Bone marrow (tissue), 2 donors: ENCODE measurements around the gene MCTS1.
A peak's percentile ranks its signal among the peaks of the same experiment; 100 is the strongest.
"Not testable (repeated sequence)": the region's sequence is repeated elsewhere in the genome, so short reads cannot be mapped to it uniquely, and the experiment has no call there.

Experiments
- DNase-seq, 2 donors: peaks; one replicate each; lab custom pipeline; 2025; lab: John Stamatoyannopoulos, UW

MCTS1 gene, protein sequence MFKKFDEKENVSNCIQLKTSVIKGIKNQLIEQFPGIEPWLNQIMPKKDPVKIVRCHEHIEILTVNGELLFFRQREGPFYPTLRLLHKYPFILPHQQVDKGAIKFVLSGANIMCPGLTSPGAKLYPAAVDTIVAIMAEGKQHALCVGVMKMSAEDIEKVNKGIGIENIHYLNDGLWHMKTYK

DNA sequence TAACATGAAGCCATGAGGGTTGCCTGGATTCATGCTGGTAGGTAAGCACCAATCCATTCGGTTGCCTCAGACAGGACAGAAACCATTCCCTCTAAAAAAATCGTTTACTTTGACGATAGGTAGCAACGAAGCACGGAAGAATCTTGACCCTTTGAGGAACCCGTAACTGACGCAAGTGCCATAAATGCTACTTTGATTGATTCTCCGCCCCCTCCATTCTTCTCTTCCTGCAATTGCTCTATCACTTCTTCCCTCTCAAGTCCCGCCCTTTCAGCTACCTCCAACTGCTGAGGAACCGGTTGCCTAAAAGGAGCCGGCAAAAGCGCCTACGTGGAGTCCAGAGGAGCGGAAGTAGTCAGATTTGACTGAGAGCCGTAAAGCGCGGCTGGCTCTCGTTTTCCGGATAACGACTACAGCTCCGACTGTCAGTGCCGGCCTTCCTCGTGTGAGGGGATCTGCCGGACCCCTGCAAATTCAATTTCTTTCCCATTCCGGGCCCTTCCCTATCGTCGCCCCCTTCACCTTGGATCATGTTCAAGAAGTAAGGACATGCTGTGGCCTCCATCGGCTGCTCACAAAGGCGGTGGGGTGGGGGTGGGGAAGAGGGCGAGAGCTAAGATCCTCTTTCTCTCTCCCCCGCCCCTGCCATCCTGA lies at the start of gene MCTS1:
MCTS1 (plus strand) TSS at position 395 of the 654 bp plus-strand sequence; CDS start at position 531, 136 bp downstream.
- peak; percentile 31 to 80 for DNase-seq

DNA sequence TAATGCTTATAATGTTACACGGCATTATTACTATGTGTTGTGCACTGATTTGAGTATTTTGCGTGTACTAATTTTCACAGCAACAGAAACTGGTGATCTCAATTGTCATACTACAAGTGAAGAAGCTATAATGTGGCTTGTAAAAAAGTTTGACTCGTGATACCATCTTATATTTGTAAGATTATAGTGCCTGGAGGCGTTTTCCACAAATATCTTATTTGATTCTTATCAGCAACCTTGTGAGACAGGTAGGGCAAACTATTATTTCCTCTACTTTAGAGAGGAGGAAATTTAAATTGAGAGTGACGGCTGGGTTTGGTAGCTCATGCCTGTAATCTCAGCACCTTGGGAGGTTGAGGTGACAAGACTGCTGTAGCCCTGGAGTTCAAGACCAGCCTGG lies 47.6 kb upstream of the MCTS1 start:
- no peak for DNase-seq

DNA sequence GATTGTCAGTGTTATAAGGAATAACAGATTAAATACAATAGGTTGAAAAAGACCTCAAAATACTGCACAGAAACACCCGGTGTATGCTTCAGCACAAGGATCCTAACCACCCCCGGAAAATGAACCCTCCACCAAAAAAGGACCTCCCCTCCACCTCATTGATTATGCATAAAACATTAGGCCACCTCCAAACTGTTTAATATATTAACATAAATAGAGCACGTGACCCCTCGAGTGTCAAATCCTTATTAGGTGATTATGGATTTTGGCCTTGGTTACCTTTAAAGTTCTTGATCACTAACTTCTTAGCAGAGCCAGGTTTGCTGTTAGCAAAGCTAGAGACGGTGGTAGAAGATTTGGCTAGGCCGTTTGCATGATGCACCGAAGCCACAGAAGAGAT lies 44.1 kb upstream of the MCTS1 start:
- DNase-seq, result no peak

DNA sequence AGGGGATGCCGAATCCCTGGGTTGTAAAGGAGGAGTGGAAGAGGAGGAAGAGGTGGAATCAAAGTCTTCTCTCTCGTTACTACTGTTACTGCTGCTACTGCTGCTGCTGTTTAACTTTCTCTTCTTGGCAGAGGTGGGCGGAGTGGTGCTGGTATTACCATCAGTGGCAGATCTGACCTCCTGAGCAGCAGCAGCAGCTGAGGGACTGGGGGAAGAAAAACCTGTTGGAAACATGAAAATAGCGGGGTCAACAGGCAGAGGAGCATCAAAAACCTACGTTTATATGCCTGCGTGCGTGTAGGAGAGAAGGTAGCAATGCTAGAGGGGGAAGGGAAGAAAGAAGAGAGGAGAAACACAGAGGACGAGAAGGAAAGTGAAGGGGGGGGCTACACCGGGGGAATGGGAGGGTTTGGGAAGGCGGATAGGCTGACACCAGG lies 43.5 kb upstream of the MCTS1 start:
- peak in 1 of 2 donors; percentile 19 for DNase-seq

DNA sequence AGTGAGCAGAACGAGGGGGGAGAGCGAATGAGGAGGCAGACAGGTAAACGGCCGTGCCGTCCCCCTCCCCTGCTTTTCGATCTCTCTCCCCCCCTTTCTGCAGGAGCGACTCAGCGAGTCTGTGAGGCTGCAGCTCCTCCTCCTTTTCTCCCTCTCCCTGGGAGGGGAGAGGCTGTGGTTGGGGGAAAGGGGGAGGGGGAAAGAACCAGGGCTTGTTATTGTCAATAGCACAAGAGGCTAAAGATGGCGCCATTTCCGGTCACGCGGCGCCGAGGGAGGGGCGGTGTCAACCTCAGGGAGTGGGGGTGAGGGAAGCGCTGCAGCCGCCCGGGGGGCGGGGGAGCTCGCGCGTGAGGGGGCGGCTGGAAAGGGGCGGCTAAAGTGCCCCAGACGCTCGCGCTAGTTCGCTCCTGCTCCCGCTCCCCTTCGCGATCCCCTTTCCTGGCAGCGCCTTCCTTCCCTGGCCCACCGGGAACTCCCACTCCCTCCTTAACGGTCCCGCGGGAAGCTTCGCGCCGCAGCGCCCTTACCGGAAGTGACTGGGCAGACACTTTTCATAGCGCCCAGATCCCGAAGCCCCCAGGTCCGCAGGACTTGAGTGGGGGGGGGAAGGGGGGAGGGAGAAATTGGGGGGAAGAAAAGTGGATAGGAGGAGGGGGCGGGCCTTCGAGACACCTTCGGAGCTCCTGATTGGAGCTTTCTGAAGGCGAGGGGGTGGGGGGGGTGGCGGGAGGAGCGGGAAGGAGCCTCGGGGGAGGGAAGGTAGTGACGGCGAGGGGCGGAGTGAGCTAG lies 42.9 kb upstream of the MCTS1 start, which contains the start of gene CUL4B:
CUL4B (minus strand) TSS at position 121 of the 792 bp plus-strand sequence. CDS start 324 bp downstream, outside the sequence.
- peak; percentile 81 to 82 for DNase-seq

DNA sequence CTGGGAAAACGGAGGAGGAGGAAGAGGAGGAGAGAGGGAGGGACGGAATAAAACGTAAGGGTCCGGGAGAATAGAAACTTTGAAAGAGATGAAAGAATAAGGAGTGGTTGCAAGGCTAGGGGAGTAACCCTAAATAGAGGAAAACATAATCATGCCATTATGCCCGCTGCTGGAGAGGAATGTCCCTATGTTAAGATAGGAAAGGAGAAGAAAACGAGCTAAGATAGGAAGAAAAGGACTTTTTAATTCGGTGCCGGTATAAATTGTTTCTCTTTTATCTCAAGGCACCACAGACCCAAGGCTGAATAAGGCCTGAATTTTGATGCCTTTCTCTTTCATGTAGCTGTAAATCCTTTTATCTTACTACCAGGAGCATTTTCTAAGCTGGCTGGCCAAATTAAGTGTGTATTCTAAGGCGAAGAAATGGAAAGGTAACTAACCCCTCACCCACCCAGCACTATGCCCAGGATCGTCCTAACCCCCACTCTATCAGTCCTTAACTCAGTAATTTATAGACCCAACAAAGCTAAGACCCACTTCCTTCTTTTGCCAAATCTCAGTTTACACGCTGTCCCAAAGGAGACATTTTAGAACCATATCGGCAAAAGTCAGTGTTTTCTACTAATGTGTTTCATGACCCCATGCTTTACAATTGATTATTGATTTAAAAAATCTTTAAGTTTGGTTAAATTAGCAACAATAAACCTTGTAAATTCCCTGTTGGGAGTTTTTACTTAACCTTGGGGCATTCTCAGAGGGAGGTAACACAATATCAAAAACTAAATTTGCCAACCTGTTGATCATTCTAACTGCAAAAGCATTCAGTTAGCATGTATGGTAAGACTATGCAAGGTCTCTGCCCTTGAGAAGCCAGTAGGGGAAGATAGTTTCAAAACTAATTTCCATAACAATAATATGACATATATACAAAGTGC lies 42.0 kb upstream of the MCTS1 start:
- no peak for DNase-seq

DNA sequence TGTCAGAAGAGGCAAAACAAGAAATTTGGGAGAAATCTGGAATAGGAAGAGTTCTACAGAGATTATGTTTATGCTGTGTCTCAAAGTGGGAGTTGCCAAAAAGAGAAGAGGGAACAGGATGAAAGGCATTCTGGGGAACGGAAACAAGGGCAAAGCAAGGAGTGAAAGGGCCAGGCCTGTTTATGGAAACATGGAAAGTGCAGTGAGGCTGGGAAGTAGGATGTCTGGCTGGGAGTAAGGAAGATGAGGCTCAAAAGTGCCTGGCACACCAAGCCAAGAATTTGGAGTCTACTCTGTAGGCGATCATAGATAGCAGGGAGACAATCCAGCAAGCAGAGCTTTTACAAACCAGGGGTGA lies 41.4 kb upstream of the MCTS1 start:
- DNase-seq, result no peak

DNA sequence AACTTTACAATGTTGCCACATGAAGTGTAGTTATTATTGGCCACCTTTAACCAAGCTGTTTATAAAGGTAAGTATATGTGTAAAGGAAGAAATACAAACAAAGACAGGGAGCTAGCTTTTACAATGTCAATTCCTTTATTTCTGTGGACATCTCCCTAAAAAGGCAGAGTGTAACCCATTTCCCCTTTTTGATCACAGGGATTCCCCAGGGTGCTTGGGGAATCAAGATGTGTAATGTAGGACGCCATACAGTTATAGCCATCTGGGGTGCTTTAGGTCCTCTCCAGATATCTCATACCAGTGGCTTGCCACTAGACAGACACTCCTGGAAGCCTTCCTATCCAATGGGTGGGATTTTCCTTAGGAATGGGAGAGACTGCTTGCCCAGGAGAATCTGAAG lies 39.0 kb upstream of the MCTS1 start:
- DNase-seq, result no peak

DNA sequence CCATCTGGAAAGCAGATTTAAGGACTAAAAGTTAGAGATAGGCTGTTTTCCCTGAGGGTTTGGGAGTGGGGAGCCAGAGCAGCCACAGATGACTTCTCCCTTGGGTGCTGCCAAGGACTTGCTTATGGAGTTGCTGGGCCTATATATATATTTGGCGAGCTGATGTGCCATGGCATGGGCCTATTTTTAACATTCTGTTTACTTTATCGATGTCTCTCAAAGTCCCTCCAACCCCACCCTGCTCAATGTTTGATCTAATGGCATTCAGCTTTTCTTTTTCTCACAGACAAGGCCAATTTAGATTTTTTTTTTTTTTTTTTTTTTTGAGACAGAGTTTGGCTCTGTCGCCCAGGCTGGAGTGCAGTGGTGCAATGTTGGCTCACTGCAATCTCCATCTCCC lies 37.1 kb upstream of the MCTS1 start:
- DNase-seq, result no peak

DNA sequence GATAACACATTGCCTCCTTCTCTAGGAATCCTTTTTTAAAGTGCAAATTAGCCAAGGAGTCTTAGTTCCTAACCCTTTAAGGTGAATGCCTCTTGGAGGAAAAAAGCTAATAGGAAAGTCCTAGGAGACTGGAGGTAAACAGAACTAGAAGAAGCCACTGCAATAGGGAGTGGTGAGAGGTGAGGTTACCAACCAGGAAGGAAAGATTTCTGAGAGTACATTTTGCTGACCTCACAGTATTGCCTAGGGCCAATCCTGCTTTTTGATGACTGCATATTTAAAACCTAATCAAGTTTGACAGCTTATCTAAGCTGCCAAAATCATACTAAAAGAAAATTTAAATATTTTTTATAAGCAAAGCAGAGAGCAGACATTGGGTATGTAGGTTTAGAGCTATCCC lies 35.9 kb upstream of the MCTS1 start:
- DNase-seq, result no peak

DNA sequence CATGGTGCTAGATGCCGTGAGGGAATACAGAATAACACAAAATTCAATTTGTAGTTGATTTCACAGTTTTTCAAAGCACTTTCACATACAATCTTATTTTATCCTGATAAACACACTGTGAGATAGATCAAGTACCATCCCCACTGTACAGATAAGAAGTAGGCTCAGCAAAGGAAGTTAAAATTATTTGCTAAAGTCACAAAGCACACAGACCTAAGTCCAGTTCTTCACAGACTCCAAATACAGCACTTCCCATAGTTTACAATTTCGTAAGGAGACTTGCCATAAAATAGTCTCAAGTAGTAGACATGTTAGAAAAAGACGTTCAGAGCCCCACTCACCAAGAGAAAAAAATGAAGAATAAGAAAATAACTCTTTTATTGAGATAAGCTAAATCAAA lies 35.3 kb upstream of the MCTS1 start:
- no peak for DNase-seq

DNA sequence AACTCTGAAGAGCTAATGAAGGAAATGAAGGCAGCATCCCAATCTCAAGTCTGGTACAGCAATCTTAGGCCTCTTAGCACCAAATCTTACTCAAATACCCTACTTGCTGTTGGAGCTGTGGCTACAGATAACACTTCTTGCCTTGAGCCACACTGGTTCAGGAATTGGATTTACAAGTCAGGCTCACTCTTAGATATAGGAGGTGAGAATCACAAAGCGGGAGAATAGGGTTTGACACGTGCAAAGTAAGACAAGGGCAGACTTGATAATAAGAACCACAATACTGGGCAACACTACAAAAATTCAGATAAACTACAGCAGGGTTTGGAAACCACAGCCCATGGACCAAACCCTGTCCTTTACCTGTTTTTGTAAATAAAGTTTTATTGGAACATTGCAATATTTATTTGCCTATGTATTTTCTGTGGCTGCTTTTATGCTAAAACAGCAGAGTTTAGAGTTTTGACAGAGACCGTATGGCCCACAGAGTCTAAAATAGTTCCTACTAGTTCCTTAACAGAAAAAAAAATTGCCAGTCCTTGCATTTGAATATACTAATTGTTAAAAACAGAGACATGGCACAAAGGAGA lies 33.8 kb upstream of the MCTS1 start:
- DNase-seq, result no peak

DNA sequence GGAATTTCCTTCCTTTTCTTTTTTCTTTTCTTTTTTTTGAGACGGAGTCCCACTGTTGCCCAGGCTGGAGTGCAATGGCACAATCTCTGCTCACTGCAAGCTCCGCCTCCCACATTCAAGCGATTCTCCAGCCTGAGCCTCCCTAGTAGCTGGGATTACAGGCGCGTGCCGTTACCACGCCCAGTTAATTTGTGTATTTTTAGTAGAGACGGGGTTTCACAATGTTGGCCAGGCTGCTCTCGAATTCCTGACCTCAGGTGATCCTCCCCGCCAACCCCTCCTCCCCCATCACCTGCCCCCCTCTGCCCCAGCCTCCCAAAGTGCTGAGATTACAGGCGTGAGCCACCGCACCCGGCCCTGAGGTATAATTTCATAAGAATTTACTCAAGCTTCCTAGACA lies 30.1 kb upstream of the MCTS1 start:
- DNase-seq, result not testable (repeated sequence)

DNA sequence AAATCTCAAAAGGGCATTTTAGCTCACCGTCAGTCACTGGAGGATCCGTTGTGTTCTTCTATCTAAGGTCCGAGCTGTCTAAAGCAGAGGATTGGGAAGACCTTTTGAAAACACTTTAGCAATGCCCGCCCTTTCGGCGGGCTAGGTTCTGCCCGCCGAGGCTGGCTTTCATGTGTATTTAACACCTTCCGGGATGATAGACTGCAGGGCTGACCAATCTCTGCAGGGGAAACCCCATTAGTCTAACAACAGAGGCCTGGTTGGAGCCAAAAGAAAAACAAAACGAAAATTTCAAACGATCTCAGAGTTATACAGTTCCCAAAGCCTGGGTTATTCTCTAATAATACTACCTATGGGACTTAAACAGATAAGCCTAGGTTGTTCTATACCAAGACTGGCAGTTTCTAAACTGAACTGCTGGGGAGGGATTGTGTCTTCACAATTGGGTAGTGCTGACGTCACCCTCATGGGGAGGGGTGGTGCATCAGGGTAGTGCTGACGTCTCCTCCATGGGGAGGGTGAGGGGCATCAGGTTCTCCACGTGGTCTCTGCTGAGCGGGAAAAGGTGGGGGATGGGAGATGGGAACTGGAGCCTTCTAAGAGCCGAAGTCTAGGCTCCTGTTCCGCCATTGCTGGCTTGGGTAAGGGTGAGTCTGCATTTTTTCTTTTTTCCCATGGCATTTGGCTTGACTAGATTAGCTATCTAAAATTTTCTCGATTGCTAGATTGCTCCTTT lies 28.4 kb upstream of the MCTS1 start:
- no peak for DNase-seq

DNA sequence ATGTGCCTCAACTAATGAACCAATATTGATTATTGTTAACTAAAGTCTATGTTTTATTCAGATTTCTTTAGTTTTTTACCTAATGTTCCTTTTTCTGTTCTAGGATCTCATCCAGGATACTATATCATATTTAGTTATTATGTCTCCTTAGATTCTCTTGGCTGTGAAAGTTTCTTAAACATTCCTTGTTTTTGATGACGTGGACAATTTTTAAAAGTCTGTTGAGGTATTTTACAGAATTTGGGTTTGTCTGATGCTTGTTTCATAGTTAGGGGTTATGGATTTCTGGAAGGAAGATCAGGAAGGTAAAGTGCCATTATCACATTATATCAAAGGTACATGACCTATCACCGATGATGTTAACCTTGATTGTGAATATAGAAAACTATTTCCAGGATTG lies 18.2 kb upstream of the MCTS1 start:
- no peak for DNase-seq

DNA sequence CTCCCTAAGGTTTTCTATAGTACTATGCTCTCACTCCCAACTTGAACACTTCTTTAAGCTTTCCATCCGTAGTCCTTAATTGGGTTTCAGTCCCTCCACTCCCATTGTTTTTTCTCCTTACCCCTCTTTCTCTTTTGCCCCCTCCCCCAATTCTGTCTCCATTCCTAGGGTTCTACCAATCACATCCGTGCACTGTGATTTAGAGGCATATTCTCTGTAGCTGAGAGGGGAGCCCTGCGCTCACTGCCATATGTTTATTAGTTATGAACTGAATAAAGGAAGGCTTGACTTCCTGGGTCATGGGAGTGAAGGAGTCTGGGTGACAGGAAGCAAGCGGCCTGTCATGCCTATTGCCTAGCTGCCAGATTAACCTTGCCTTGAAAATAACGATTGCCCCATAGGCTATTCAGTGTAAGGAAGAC lies 471 bp downstream of the MCTS1 start:
- DNase-seq, result peak in 1 of 2 donors; percentile 45

DNA sequence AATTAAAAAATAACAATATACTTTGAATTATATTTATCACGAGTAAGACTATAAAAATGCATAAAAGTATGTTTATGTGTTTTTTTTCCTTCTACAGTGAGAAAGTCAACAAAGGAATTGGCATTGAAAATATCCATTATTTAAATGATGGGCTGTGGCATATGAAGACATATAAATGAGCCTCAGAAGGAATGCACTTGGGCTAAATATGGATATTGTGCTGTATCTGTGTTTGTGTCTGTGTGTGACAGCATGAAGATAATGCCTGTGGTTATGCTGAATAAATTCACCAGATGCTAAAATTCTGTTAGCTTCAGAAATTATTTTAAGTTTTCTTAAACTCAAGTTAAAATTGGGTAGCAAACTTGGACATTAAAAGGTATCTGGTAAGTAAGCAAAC lies 8.2 kb downstream of the MCTS1 start:
- DNase-seq, result no peak

DNA sequence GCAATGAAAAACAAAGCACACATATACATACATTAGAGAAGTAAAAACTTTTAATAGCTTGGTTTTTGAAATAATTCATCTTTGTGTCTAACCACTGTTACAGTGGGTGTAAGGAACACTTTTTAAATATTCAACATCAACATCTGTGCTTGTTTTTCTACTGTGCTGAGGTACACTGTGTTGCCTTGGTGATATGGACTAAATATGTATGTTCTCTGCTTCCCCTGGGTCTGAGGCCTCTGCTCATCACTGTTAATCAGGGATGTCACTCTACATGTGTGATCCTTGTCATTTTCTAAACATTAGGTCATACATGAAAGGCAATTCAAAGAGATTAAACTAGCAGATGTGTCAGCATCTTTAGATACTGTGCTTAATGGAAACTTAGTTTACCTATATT lies 10.9 kb downstream of the MCTS1 start:
- DNase-seq, result no peak

DNA sequence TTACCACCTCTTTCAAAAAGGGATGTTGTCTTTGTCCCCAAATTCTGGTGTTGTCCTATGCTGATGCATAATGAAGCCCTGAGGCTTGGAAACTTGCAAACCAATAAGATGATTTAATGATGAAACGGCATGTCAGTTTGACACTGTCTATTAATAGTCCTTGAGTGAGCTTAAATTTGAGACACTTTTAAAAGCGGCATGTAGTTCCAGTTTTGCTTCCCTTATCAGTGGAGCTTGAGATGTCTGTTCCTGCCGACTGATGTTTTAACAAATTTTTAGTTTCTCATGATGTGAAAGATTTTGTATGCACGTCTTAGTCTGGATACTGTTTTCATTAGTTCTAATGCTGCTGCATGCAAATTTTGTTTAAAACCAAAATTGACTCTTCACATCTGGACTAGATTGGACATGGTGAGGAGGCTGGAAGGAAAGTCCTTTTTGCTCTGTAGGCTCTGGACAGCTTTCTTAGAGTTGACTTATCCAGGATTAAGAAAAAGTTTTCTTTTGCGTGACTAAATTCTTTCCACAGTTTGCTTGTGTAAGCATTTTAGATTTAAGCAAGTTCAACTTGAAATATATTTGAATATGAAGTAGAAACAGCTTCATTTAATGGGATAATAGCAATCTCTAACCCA lies 14.2 kb downstream of the MCTS1 start:
- DNase-seq, result no peak

DNA sequence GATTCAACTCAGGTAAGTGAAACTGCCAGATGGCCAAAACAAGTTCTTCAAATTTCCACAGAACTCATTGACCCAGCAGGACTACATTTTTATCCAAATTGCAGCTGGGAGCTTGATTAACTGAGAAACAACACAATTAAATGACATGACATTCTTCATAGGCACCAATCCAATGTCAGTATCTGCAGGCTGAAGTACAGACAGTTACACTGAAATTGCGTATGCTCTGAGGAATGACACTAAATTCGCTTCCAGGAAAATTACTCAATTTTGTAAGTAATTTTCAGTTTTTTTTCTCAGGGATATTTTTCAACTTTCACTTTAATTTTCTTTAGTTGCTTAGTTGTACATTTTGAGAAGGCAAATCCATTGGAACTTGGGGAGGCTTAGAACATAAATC lies 21.5 kb downstream of the MCTS1 start:
- DNase-seq, result no peak
